SU-DHL-6 (cell line): ENCODE measurements around the gene JKAMP.

ENCODE experiments used
- H2AFZ ChIP-seq: fragments of 200-600 bp; sonication (generic); 2 replicates; pipeline ENCODE4 v1.6.1; 2014; ENCODE audit warnings: low read depth, mild to moderate bottlenecking, moderate library complexity, mixed read lengths, antibody characterized with exemption, low read length; ENCODE audit not compliant: severe bottlenecking
- H3F3A ChIP-seq: fragments of 200-600 bp; shearing (Covaris generic); 2 replicates; pipeline ENCODE4 v1.6.0; 2016; ENCODE audit warnings: antibody characterized with exemption, mild to moderate bottlenecking; ENCODE audit not compliant: insufficient read depth
- H3K27ac ChIP-seq: fragments of 200-600 bp; sonication (generic); 2 replicates; pipeline ENCODE4 v1.5.1; 2016; ENCODE audit warnings: low read depth, mild to moderate bottlenecking, low read length, moderate library complexity, mixed read lengths
- H3K27me3 ChIP-seq: fragments of 200-600 bp; sonication (generic), shearing (Covaris generic); 2 replicates; pipeline ENCODE4 v1.6.0; 2014; ENCODE audit warnings: mild to moderate bottlenecking, low read length
- H3K36me3 ChIP-seq: fragments of 200-600 bp; sonication (generic); 2 replicates; pipeline ENCODE4 v1.6.1; 2014; ENCODE audit warnings: mild to moderate bottlenecking, low read length, mixed read lengths
- H3K4me2 ChIP-seq: fragments of 300-600, 200-600 bp; shearing (Covaris generic), sonication (generic); 2 replicates; pipeline ENCODE4 v1.6.0; 2014; ENCODE audit warnings: low read length, low read depth, mild to moderate bottlenecking; ENCODE audit not compliant: poor library complexity, severe bottlenecking
- H3K4me3 ChIP-seq: fragments of 200-600 bp; sonication (generic); 2 replicates; pipeline ENCODE4 v1.5.1; 2014; ENCODE audit warnings: antibody characterized with exemption, low read length, mild to moderate bottlenecking, mixed read lengths; ENCODE audit not compliant: insufficient read depth, poor library complexity, severe bottlenecking
- H3K79me2 ChIP-seq: fragments of 200-600 bp; sonication (generic); 2 replicates; pipeline ENCODE4 v1.6.1; 2014; ENCODE audit warnings: mild to moderate bottlenecking, low read length, moderate library complexity; ENCODE audit not compliant: insufficient read depth
- H3K9ac ChIP-seq: fragments of 200-600 bp; sonication (generic); 2 replicates; pipeline ENCODE4 v1.7.0; 2014; ENCODE audit warnings: mild to moderate bottlenecking, low read length
- H3K9me2 ChIP-seq: fragments of 200-600 bp; sonication (generic); replicated peaks from 2 replicates; pipeline ENCODE4 v1.6.1; 2014; ENCODE audit warnings: low read length; ENCODE audit not compliant: insufficient read depth
- H3K9me3 ChIP-seq: fragments of 200-600 bp; sonication (generic); 2 replicates; pipeline ENCODE4 v1.6.1; 2014; ENCODE audit warnings: low read length, mixed read lengths; ENCODE audit not compliant: insufficient read depth
- H4K20me1 ChIP-seq: fragments of 200-600 bp; sonication (generic); 2 replicates; pipeline ENCODE4 v1.6.1; 2014; ENCODE audit warnings: low read depth, mild to moderate bottlenecking, antibody characterized with exemption, low read length, moderate library complexity, mixed read lengths
- EZH2phosphoT487 ChIP-seq: fragments of 200-600 bp; sonication (generic), shearing (Covaris generic); conservative IDR thresholded peaks from 2 replicates; pipeline ENCODE4 v1.6.1; 2018; ENCODE audit warnings: mild to moderate bottlenecking, antibody characterized with exemption, low read length, moderate library complexity, mixed read lengths
- TF ChIP-seq, protein P1 (sequence below): fragments of 200-600 bp; sonication (generic); IDR thresholded peaks from one replicate; pipeline ENCODE4 v1.5.1; 2017; ENCODE audit warnings: antibody characterized with exemption, mild to moderate bottlenecking, low read length, moderate library complexity; ENCODE audit not compliant: insufficient read depth, poor library complexity, severe bottlenecking

Gene JKAMP

DNA sequence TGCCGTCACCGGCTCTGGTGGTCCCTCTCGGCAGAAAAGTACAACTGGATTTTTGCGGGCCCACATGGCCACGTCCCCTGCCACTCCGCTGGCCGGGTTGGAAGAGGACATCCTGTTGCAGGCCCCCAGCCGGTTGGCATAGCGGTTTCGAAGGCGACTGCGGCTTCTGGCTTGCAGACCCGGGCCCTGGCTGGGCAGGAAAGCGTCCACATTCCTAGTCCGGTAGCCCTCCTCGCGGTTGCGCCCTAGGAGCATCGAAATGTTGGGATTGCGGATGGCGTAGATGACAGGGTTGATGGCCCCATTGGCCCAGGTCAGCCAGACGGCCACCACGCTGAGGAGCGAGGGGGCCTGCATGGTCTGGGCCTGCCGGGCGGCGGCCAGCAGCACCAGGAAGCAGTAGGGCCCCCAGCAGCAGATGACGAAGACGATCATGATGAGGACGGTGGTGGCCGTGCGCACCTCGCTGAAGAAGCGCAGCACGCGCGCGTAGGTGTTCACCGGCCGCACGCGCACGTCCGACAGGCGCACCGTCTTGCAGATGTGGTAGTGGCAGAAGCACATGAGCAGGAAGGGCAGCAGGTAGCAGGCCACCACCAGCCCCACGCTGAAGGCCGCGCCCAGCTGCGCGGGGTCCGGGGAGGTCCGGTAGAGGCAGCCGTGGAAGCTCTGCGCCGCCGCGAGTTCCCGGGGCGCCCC, 20.4 kb upstream of the JKAMP start:
- no peak for TF ChIP-seq EZH2phosphoT487
- TF ChIP-seq, protein P1, sequence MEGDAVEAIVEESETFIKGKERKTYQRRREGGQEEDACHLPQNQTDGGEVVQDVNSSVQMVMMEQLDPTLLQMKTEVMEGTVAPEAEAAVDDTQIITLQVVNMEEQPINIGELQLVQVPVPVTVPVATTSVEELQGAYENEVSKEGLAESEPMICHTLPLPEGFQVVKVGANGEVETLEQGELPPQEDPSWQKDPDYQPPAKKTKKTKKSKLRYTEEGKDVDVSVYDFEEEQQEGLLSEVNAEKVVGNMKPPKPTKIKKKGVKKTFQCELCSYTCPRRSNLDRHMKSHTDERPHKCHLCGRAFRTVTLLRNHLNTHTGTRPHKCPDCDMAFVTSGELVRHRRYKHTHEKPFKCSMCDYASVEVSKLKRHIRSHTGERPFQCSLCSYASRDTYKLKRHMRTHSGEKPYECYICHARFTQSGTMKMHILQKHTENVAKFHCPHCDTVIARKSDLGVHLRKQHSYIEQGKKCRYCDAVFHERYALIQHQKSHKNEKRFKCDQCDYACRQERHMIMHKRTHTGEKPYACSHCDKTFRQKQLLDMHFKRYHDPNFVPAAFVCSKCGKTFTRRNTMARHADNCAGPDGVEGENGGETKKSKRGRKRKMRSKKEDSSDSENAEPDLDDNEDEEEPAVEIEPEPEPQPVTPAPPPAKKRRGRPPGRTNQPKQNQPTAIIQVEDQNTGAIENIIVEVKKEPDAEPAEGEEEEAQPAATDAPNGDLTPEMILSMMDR: no peak

DNA sequence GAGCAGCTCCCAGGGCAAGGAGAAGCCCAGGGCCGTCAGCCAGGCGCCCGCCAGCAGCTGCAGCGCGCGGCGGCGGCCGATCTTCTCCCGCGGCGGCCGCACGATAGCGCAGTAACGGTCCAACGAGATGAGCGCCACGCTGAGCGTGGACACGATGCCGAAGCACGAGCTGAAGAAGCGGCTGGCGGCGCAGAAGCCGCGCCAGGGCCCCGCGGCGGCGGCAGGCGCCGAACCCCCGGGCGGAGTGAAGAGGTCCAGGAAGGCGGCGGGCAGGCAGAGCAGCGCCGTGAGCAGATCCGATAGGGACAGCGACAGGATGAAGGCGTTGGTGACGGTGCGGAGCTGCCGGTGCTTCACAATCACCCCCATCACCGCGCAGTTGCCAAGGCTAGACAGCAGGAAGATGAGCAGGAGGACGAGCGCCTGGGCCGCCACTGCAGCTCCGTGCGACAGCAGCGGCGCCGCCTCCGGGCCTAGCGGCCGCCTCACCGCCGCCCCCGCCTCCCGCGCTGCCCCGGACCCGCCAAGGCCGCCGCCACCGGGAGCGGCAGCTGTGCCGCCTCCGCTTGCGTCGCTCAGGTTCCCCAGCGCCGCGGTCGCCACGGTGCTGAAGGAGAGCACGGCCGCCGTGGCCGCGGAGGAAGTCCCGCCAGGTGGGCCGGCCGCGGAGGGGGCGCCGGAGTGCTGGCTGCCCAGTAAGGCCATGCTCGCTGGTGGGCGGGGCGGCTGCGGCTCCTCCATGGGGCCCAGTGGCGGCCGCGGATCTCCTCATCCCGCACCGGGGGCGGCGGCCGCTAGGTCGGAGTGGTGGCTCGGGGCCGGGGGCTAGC, 19.6 kb upstream of the JKAMP start:
- Histone ChIP-seq H3K79me2 (no peaks in the 10 kb centered on the region), H3K9me3 (no peaks in the 10 kb centered on the region), H3K36me3 (no peaks in the 10 kb centered on the region; the same call in 1 of the 2 replicates), H3K4me3 (peak overlapping the region; percentile 47), H3K9ac (peak overlapping the region; percentile 58), H2AFZ (peak overlapping the region; percentile 84), H4K20me1 (no peaks in the 10 kb centered on the region), H3K9me2 (no peaks in the 10 kb centered on the region), H3K4me2 (peak overlapping the region; percentile 72), H3K27me3 (no peaks in the 10 kb centered on the region), H3F3A (peaks cover 19% of the 10 kb centered on the region), H3K27ac (no peak overlapping the region)
- TF ChIP-seq, protein P1: no peak
- no peak for TF ChIP-seq EZH2phosphoT487

More for the DNA sequence above, 20.4 kb upstream of the JKAMP start:
- H3K9ac ChIP-seq: peak overlapping the region; percentile 58
- no peaks in the 10 kb centered on the region for H3K9me2 ChIP-seq
- H3K27me3 ChIP-seq: no peaks in the 10 kb centered on the region
- H3K9me3 ChIP-seq: no peaks in the 10 kb centered on the region
- peak overlapping the region; percentile 84 for H2AFZ ChIP-seq
- H3K79me2 ChIP-seq: no peaks in the 10 kb centered on the region
- H3K36me3 ChIP-seq: no peaks in the 10 kb centered on the region; the same call in 1 of the 2 replicates
- no peaks in the 10 kb centered on the region for H4K20me1 ChIP-seq
- H3K4me2 ChIP-seq: peak overlapping the region; percentile 72
- peak overlapping the region; percentile 47 for H3K4me3 ChIP-seq
- H3K27ac ChIP-seq: no peak overlapping the region
- H3F3A ChIP-seq: peaks cover 19% of the 10 kb centered on the region

DNA sequence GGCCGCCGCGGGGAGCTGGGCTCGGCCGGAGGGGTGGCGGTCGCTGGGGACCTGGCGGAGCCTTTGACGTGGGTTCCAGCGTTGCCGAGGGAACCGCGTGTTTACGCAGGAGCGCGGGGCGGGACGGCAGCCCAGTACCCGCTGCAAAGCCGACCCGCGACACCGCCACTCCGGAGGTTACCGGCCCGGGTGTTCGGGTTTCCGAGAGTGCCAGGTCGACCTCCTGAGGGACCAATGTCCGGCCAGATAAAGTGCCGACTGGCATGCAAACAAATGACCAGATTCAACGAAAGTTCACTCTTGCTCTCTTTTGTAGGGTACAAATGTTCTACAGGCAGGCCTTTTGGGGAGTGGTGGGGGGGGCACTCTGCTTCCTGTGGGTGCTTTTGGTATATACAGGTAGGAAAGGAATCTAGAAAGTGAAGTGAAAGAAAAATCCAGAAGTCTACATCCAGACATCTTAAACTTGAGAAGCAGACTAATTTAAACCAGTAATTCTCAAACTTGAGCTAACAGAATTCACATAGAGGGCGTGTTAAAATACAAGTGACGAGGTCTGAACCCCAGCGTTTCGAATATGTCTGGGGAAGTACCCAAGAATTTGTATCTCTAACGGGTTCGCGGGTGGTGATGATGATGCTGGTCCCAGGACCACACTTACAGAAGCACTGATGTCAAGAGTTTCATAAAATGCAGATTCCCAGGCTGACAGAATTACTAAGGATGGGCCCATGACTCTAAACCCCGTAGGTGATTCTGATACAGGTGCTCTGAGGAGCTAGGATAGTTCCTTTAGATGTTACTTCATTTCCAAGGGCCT, 18.8 kb upstream of the JKAMP start, which contains the start of gene GPR135:
Gene GPR135 (minus strand): TSS at position 65 of the 820 bp plus-strand sequence. CDS start 154 bp downstream, outside the sequence.
- Histone ChIP-seq H3K9me3 (no peaks in the 10 kb centered on the region), H3F3A (peaks cover 19% of the 10 kb centered on the region), H3K36me3 (no peaks in the 10 kb centered on the region; the same call in 1 of the 2 replicates), H3K79me2 (no peaks in the 10 kb centered on the region), H3K4me2 (peak within 1 kb of the TSS; percentile 72), H3K9me2 (no peaks in the 10 kb centered on the region), H3K9ac (peak within 1 kb of the TSS; percentile 58), H2AFZ (peak within 1 kb of the TSS; percentile 84), H3K4me3 (peak within 1 kb of the TSS; percentile 47), H3K27ac (no peak within 1 kb of the TSS), H4K20me1 (no peaks in the 10 kb centered on the region), H3K27me3 (no peaks in the 10 kb centered on the region)
- TF ChIP-seq, protein P1: no peak
- no peak for TF ChIP-seq EZH2phosphoT487
